Measurements from ENCODE around the gene PSME3IP1.

- TF ChIP-seq CTCF (IDR thresholded peaks at IDR 0.05) (no peak), EP300 (IDR thresholded peaks at IDR 0.05; ENCODE audit: borderline replicate concordance in 1 of 2, low read depth in 1 of 2, low read length in 1 of 2) (no peak)
Measured at GRCh38 chr16:57213462-57213861, 27.6 kb upstream of the PSME3IP1 start.
